HG02981 (cell line): ENCODE data around the gene APOM.

Source experiments
- ATAC-seq: cut with Tn5 transposase; IDR thresholded peaks from one replicate; pipeline ENCODE4 v1.9.1; 2021; ENCODE audit warnings: mild to moderate bottlenecking, moderate library complexity; ENCODE audit not compliant: unreplicated experiment

APOM gene

GRCh38 chr6:31657406-31658157 lies 1.9 kb downstream of the APOM start:
- no peak for ATAC-seq

DNA sequence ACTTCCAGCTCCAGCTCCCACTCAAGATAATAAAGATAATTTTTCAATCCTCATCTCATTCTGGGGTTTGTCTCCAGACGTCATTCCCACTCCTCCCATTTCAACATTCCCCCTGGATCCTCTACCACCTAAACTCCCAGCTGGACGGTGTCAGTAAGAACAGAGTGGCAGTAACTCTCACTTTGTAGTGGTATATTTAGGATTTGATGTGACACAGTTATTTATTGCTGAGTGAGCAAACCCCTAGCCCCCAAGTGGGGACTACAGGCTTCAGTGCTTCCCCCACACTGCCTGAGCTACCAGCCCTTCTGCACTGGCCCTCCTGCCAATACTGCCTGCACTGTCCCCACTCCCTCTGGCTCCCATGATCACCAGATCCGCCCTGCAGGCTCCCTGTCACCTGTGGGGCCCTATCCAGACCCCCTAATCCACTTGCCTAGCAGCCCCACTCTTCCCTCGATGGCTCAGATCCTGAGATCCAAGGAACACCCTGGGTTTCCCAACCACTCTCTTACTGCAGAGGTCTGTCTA lies 2.5 kb downstream of the APOM start:
- ATAC-seq, result no peak

DNA sequence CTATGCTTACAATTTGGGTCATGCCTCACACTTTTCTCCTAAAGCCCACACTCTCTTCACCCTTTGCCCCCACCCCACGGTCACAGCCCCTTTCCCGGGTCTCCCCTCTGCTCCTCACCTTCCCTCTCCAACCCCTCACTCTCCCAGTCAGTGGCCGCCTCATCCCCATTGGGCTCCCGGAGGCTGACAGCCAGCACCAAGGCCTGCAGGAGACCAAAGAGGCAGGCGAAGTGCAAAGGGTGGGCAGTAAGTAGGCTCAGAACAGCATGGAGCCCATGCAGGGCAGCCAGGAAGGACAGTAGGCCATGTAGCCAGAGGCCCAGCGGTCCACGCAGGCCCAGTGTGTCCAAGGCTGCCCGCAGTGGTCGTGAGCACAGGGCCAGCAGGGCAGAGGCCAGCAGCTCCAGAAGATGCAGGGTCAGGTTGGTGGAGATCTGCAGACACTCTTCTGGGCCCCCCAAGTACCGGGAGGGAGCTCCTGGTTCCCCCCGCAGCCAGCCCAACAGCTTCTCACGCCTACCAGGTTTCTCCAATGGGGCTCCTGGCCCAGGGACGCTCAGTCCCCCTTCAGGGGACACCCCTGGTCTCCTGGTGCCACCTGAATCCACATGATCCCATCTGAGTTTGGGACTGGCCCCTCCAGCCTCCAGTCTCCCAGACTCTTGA lies 3.4 kb downstream of the APOM start:
- no peak for ATAC-seq

DNA sequence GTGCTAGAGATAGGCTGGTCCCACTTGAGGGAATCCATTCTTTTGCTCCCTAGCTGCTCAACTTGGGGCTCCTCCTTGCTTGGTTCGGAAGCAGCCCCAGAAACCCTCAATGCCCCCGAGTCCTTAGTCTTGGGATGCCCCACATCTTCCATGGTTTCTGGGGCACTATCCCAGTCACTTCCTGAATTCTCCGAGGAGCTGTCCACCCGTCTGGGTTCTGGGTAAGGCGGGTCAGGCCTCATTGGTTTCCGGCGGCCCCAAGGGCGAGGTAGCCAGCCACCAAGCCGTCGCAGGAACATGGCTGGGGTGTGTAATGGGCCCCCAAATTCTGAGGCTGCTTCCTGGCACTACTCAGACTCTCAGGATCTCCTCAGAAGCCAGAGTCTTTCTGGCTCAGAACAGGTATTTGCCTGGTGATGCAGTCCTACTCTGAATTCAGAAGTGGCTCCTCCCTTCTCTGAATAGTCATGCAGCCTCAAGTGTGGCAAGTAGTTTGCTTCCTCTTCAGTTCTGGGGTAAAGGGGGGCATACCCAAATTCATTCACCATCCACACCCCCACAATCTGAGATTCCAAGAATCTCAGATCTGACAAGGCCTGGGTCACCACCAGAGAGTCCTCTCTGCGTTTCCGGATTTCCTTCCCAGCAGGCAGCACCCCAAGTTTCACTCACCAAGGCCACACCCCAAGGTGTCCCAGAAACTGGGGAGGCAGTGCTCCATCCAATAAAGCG lies 4.1 kb downstream of the APOM start:
- no peak for ATAC-seq

DNA sequence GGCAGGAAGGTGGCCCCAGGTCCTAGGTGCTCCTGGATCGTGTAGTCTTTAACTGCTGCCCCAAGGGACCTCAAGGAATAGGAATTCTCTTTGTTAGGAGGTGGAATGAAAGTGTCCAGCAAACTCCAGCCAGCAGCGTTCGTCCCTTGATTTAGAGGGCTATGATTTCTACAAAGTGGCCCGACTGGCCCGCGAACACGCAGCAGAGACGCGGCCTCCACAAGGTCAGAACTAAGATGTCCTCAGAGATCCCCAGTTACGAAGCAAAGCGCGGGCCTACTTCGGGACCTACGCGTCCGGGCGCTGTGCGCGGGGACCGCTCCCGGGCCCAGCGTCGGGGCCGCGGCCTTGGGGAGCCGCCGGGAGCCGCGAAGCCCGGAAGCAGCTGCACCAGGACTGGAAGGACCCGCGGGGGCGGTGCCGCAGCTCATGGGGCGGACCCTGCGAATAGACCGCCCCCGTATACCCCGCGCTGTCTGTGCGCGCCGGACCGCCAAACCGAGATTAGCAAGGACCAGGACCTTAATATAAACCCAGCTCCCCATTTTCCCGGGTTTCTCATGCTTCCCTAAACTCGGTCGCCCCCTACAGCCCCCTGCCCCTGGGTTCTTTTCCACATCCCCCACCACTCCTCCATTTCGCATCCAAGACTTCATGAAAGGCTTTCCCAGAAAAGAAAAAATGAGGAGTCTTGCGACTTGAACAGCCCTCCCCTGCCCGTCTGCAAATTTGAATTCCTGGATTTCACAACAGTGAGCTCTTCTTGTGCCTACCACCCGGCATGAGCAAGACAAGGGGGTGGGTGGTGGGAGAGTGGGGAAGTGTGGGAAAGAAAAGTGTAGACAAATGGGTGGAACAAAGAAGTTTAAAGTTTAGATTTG lies 4.9 kb downstream of the APOM start, which contains the start of gene C6orf47:
Gene C6orf47 (minus strand): TSS at position 398 of the 881 bp plus-strand sequence. CDS start 831 bp downstream, outside the sequence.
- no peak for ATAC-seq

DNA sequence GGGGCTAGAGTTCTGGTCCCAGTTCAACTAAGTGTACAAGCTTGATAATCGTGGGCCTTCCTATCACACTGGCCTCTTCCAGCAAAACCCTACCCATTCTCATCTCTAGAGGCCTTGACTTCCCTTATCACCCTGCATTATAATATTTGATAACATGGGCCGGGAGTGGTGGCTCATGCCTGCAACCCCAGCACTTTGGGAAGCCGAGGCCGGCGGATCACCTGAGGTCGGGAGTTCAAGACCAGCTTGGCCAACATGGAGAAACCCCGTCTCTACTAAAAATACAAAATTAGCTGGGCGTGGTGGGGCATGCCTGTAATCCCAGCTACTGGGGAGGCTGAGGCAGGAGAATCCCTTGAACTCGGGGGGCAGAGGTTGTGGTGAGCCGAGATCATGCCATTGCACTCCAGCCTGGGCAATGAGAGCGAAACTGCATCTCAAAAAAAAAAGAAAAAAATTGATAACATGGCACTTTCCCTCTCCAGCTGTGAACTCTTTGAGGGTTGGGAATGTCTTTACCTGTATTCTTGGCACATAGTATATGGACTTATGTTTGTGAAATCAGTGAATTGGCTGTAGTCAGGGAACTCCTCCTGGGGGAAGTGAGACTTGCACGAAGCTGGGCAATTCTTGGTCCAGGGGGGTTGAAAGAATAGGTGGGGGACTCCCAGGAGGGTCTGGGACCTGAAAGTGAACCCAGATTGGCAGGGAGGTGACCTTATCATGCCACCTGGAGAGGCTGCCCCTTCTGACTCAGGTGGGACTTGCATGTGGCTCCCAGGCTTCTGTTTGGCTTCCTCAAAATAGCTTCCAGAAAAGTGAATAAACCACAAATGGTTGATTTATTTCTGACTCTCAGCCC lies 5.8 kb downstream of the APOM start:
- ATAC-seq, result no peak

DNA sequence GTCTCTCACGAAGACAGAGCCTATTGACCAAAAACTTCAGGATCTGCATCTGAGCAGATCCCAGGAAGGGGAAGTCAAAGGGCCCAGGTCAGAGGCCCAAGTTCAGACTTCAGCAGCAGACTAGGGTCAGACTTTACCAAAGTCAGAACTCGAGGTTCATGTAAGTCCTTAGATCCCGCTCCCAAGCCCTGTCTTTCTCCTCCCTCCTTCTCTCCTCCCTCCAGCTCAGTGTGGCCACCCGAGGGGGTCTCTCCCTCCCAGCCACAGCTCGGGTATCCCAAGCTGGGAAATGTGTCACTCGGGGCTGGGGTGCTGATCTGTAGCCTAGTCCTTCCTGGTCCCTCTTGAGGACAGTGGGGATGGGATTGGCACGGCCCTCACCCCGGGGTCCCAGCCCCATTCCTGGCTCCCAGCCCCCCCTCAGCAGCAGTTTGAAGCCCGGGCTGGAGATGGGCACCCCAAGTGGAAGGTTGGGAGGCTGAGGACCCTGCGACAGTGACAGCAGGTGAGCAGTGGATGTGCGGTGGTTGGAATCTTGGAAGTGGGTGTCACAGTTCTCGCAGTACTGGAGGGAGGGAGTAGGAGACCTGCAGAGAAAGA lies 6.5 kb downstream of the APOM start:
- ATAC-seq, result no peak

- no peak for ATAC-seq
Observed at GRCh38 chr6:31663126-31663960, 7.6 kb downstream of the APOM start.

GRCh38 chr6:31663961-31664789 lies 8.5 kb downstream of the APOM start:
- no peak for ATAC-seq

DNA sequence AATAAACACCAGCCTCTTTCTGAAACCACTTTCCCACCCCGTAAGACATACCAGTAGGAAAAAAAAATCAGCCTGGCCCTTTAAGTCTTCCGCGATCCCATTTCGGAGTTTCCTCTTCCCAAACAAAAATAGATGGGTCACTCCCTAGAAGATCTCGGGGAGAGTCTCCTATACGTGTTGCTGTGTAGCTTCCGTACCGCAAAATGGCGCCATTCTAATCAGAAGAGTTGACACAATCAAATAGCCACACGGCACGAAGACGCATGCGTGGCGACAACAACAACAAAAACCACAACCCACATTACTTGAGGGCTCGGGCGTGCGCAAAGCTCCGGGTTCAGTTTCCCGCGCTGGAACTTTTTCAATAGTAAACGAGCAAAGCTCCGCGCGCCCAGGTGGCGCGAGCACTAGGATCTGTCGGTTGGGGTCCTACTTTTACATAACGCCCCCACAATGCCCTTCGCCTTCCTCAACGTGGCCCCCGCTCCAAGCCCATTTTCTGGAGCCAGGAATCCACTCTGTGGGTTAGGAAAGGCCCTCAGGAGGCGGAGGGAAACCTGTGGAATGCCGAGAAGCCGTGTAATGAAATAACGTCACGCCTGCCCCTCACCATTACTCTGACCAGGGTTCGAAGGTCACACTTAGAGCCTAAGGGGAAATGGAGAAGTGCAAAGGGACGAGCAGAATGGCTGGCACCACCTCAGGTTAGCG lies 9.3 kb downstream of the APOM start, which contains the start of gene GPANK1:
Gene GPANK1 (minus strand): TSS at position 208 of the 711 bp plus-strand sequence. CDS start 519 bp downstream, outside the sequence.
- ATAC-seq, result no peak

DNA sequence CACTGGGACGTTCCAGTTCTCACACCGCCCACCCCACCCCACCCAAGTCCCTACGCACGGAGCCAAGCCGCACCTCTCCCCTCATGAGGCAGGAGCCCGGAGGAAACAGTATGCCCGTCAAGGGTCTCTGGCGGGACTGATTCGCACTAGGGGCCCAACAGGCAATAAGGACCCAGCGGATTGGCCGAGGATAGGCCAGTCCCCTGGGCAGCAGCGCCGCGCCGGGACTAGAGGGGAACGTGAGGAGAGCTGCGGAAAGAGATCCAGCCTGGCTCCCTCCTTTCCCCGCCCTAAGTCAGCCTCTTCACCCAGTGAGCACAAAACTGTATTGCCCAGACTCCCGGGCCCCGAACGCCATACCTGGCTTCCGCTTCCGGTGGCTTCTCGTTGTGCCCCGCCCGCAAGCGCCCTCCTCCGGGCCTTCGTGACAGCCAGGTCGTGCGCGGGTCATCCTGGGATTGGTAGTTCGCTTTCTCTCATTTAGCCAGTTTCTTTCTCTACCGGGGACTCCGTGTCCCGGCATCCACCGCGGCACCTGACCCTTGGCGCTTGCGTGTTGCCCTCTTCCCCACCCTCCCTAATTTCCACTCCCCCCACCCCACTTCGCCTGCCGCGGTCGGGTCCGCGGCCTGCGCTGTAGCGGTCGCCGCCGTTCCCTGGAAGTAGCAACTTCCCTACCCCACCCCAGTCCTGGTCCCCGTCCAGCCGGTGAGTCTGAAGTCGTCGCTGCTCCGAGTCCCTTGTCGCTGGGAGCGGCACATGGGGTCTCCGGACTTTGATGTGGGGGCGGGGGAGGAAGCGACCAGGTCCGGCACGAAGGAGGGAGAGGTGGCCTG lies 10.0 kb downstream of the APOM start, which contains the start of gene CSNK2B:
Gene CSNK2B (plus strand): TSS at position 580 of the 836 bp plus-strand sequence. CDS start 752 bp downstream, outside the sequence.
- ATAC-seq, result peak; percentile 78

- no peak for ATAC-seq
Observed at GRCh38 chr6:31666337-31666965, 10.8 kb downstream of the APOM start.

DNA sequence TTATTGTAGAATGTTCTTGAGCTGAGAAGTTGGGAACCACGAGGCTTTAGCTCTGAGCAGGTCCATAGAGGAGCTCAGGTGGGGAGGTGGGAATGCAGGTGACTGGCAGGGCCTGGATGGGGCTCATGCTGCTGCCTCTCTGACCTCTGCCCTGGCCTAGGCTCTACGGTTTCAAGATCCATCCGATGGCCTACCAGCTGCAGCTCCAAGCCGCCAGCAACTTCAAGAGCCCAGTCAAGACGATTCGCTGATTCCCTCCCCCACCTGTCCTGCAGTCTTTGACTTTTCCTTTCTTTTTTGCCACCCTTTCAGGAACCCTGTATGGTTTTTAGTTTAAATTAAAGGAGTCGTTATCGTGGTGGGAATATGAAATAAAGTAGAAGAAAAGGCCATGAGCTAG lies 14.0 kb downstream of the APOM start, which contains the start of gene LY6G5B:
Gene LY6G5B (plus strand): TSS at position 301 of the 400 bp plus-strand sequence. CDS start 975 bp downstream, outside the sequence.
- ATAC-seq, result no peak

DNA sequence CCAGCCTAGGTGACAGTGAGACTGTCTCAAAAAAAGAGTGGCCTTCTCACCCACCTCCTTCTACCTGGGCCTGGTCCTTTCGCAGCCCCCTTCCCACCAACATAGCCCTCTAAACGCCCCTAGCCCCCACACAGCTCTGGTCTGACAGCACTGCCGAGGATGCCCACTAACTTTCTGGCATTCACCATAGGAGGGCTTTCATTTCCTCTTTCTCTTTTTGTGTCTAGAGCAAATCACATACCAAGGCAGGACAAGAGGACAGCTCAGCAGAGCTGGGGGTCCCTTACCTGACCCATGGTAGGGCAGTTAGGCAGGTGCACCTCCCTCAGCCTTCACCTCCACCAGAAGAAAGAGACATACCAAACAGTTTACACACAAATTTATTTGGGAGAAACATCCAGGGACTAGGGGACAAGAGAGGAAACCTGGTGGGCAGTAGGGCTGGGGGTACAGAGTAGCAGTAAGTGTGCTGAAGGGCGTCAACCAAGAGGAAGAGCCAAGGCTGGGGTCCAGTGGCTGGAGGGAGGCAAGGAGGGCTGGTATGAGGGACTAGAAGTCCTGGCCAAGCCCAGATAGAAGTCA lies 20.7 kb downstream of the APOM start:
- ATAC-seq, result no peak

DNA sequence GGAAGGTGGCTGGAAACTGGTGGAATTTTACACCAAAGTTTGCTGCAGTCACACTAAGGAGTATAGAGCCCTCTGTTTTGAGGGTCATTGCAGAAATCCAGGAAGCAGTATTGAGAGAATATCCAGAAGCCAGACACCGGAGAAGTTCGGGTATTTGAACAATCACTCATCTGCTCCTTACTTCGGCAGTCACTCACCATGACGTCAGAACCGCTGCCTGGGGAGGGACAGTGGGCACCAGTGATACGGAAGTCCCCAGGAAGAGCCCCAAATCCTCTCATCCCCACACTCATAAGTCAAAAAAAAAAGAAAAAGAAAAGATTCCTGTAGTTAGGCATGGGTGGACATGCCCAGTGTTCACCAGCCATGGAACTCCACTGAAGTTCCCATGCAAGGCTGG lies 21.2 kb downstream of the APOM start:
- no peak for ATAC-seq
